Neutrophil (primary cell): ENCODE data around the gene CCNDBP1.

Experiments used
- H3K27ac ChIP-seq: fragments of 200-600 bp; sonication (generic); 2 replicates; pipeline ENCODE4 v1.5.1; 2016; ENCODE audit warnings: mild to moderate bottlenecking, moderate library complexity
- H3K27me3 ChIP-seq: fragments of 200-600 bp; sonication (generic); 2 replicates; pipeline ENCODE4 v1.6.0; 2016; ENCODE audit warnings: mild to moderate bottlenecking
- H3K36me3 ChIP-seq: fragments of 200-600 bp; sonication (generic); 2 replicates; pipeline ENCODE4 v1.5.1; 2017
- H3K4me1 ChIP-seq, 2 experiments: fragments of 200-600 bp in 1 of 2; sonication (generic) in 1 of 2; 1 replicate in 1 of 2; 2 replicates in 1 of 2; pipeline versions ENCODE4 v1.5.1 to v1.6.1; 2013 to 2016; ENCODE audit warnings: low read depth in 1 of 2, low read length in 1 of 2, mild to moderate bottlenecking in 1 of 2, moderate library complexity in 1 of 2; ENCODE audit not compliant: control insufficient read depth in 1 of 2, insufficient read depth in 1 of 2
- H3K4me3 ChIP-seq, 2 experiments: fragments of 200-600 bp in 1 of 2; sonication (generic) in 1 of 2; 1 replicate in 1 of 2; 2 replicates in 1 of 2; pipeline ENCODE4 v1.5.1; 2013 to 2016; ENCODE audit warnings: low read depth in 1 of 2, low read length in 1 of 2, mild to moderate bottlenecking in 1 of 2, moderate library complexity in 1 of 2
- H3K9me3 ChIP-seq: fragments of 200-600 bp; sonication (generic); 2 replicates; pipeline ENCODE4 v1.5.1; 2016
- TF ChIP-seq, protein P1 (sequence below): fragments of 200-600 bp; sonication (generic); IDR thresholded peaks from 2 replicates; pipeline ENCODE4 v1.5.1; 2016; ENCODE audit warnings: antibody characterized with exemption

The CCNDBP1 gene

DNA sequence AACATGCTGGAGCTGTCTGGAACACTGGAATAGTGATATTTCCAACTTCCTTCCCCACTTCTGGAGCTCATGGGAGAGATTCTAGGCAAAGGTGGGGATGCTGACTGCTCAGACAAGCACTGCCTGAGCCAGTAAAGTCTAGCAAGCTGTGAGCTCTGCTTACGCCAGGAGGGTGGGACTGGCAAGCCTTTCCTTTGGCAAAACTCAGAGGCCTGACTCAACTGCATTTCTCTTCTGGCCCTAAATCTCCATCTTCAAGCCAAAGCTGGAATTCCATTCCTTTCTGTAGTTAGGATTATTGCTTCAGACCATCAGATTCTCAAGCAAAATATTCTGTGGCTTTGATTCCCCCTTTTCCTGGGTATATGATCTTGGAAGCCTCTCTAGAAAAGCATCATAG lies 55.9 kb downstream of the CCNDBP1 start:
- Histone ChIP-seq H3K27me3 (no peaks in the 10 kb centered on the region), H3K36me3 (no peaks in the 10 kb centered on the region), H3K27ac (no peak overlapping the region), H3K4me1 (peaks cover 20 to 22% of the 10 kb centered on the region in 2 experiments), H3K9me3 (no peaks in the 10 kb centered on the region), H3K4me3 (no peak overlapping the region)
- TF ChIP-seq, protein P1, sequence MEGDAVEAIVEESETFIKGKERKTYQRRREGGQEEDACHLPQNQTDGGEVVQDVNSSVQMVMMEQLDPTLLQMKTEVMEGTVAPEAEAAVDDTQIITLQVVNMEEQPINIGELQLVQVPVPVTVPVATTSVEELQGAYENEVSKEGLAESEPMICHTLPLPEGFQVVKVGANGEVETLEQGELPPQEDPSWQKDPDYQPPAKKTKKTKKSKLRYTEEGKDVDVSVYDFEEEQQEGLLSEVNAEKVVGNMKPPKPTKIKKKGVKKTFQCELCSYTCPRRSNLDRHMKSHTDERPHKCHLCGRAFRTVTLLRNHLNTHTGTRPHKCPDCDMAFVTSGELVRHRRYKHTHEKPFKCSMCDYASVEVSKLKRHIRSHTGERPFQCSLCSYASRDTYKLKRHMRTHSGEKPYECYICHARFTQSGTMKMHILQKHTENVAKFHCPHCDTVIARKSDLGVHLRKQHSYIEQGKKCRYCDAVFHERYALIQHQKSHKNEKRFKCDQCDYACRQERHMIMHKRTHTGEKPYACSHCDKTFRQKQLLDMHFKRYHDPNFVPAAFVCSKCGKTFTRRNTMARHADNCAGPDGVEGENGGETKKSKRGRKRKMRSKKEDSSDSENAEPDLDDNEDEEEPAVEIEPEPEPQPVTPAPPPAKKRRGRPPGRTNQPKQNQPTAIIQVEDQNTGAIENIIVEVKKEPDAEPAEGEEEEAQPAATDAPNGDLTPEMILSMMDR, result no peak

DNA sequence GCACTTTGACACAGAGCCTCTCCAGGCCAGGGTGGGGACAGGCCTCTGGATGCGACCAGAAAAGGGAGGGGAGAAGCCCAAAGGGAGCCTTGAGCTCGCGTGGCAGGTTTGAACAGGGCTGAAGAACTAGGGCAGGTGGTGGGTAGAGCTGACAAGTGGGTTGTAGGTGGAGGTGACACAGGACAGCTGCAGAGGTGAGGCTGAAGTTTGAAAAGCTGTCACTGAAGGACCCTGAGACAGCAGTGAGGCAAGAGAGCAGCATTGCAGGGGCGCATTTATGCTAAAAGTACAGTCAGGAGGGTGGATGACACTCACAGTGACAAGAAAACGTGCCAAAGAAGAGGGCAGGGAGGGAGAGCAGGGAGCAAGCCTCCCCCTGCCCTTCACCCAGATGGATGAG lies 57.4 kb downstream of the CCNDBP1 start:
- Histone ChIP-seq H3K27ac (no peak overlapping the region), H3K9me3 (no peaks in the 10 kb centered on the region), H3K36me3 (no peaks in the 10 kb centered on the region), H3K27me3 (no peaks in the 10 kb centered on the region), H3K4me3 (no peak overlapping the region), H3K4me1 (peaks cover 20 to 22% of the 10 kb centered on the region in 2 experiments)
- TF ChIP-seq, protein P1, result no peak

DNA sequence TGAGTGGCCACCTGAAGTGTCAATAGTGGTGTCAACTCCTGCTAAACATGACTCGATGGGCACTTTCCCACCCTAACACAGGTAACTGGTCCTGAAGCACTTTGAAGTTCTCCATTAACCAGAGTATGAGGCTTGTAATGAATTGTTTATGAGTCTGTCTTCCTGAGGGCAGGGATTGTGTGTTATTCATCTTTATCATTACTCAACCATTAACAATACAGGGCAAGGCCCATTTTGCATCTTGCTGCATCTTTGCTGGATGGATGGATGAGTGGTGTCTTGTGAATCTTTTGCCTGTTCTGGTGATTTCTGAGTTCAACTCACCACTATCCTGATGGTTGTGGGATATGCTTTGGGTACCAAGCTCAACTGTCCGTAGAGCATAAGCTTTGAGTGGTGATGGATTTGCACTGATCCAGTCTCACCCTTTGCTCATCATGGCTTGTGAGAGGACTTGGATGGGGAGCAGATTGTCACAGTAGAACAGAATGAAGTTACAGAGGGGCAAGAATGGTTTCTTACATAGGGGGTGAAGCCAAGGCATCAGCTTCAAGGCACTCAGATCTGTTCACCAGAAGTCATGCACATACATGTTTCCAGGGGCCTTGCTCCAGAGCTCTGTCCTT lies 57.9 kb downstream of the CCNDBP1 start:
- H3K9me3 ChIP-seq, result no peaks in the 10 kb centered on the region
- H3K36me3 ChIP-seq, result no peaks in the 10 kb centered on the region
- no peaks in the 10 kb centered on the region for H3K27me3 ChIP-seq
- H3K4me3 ChIP-seq, result no peak overlapping the region
- H3K4me1 ChIP-seq, result peaks cover 20 to 22% of the 10 kb centered on the region in 2 experiments
- no peak overlapping the region for H3K27ac ChIP-seq
- TF ChIP-seq, protein P1, result no peak

DNA sequence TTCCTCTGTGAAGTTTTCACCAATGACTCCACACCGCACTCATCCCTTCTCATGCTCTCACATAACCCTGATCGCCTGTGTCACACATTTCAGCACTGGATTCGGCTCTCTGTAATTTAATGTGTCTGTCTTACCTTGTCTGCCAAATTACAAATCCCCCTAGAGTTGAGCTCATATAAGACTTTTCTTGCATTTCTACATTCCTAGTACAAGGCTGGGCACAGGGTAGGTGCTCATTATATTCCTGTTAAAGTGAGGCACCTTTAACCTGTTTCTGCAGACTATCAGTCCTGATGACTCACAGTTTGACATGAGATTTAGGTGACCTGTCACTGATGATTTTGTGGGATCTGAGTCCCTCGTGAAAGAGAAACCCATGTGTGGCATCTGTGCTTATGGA lies 58.9 kb downstream of the CCNDBP1 start:
- TF ChIP-seq, protein P1, result no peak
- Histone ChIP-seq H3K4me3 (no peak overlapping the region), H3K9me3 (no peaks in the 10 kb centered on the region), H3K36me3 (no peaks in the 10 kb centered on the region), H3K4me1 (peaks cover 13 to 16% of the 10 kb centered on the region in 2 experiments), H3K27me3 (no peaks in the 10 kb centered on the region), H3K27ac (no peak overlapping the region)

DNA sequence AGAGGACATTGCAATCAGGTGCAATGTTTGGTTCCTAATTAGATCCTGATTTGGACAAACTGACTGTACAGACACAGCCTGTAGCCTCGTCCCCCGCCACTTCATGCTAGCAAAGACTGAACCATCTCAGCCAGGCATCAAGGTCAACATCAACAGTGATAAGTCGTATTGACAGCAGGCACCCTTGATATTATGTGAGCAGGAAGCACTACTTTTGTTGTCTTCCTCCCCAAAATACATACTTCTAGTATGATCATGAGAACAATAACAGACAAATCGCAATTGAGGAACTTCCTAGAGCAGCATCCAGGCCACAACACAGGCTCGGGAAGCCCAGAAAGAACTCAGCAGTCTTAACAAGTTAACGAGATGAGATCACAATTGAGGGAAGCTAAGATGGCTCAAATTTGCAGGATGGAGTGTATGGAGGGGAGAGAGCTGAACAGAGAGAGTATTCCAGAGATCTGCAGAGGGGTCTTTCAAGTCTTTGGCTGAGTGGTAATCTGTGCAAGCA lies 61.1 kb downstream of the CCNDBP1 start:
- H3K36me3 ChIP-seq, result no peaks in the 10 kb centered on the region
- TF ChIP-seq, protein P1, result no peak
- H3K9me3 ChIP-seq, result no peaks in the 10 kb centered on the region
- no peak overlapping the region for H3K4me3 ChIP-seq
- no peaks in the 10 kb centered on the region for H3K27me3 ChIP-seq
- peaks cover 21 to 26% of the 10 kb centered on the region in 2 experiments for H3K4me1 ChIP-seq
- H3K27ac ChIP-seq, result no peak overlapping the region
